HG02870 (cell line): Measurements from ENCODE around the gene KIAA2012.

Experiments
- ATAC-seq: cut with Tn5 transposase; IDR thresholded peaks from one replicate; pipeline ENCODE4 v1.9.1; 2021; ENCODE audit warnings: mild to moderate bottlenecking, moderate library complexity; ENCODE audit not compliant: unreplicated experiment

The KIAA2012 gene

DNA sequence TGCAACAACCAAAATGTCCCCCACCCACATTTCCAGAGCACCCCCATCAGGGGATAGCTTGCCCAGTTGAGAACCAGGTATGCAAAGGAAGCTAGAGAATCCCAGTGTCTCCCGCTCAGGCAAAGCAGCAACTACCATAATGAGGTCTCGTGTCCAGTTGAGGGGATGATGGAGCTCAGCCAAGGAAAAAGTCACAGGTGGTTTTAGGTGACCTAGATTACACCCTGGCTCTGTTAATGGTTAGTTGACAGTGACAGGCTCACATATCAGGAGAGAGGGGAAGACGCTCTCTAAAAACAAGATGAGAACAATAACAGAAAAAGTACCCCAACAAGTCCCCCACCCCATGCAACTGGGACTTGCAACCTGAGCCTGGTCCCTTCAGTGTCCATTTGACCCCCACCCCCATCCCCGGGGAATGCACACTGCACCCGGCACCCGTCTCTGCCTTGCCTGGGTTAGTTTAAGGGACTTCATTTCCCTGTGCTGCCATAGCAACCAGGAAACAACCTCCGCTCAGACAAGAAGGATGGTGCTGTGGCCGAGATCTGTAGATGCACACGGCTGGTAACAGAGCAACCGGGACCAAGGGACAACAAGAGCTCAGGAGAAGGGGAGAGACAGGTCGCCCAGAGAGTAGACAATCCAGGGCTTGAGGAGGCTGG is at the start of gene KIAA2012:
Gene KIAA2012 (plus strand): TSS at position 519 of the 665 bp plus-strand sequence. CDS start 373 bp downstream, outside the sequence.
- no peak for ATAC-seq

DNA sequence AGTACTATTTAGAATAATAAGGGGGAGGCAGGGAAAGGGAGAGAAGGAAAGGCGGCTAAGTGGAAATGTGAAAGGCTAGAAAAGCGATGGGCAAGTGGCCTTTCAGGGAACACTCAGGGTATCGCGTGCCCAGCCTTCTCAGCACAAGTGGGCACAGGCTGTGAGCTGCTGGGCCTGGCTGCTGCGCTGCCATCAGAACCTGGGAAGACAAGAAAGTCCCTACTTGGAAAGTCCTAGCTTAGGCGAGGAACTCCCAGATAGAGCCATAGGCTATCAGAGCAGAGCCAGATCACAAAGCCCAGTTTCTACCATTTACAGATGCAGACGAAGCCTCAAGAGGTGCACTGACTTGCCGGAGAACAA is 49.2 kb upstream of the KIAA2012 start:
- ATAC-seq, result no peak

DNA sequence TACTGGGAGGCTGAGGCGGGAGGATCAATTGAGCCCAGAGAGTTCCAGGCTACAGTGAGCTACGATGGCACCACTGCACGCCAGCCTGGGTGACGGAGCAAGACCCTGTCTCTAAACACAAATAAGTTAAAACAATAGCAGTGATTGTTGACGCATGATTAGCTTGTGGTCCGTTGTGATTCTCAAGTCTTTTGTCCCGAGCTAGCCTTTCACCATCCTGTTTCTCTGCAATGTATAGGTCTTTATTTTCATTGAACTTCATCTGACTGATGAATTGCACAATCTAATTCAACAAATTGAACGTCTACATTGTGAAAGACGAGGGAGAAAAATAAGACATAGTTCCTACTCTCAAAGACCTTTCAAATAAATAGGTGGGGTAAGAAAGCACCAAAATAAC is 48.2 kb upstream of the KIAA2012 start:
- ATAC-seq, result no peak

DNA sequence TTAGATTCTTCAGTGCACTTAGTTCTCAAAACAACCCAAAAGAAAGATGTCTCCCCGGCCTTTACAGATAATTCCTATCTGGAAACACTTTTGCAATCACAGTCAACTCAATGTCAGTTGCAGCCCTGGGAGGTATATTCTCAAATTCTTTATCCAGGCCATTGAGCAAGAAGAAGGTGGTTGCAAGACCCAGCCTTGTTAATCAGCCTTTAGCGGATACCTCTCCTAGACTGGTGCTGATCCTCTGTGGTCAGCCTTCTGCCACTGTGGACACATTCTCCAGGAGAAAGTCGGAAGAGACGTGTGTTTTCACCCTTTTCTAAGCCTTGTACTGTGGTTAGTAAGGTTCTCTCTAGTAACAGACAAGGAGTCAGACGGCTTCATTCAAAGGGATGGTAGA is 47.2 kb upstream of the KIAA2012 start:
- no peak for ATAC-seq

DNA sequence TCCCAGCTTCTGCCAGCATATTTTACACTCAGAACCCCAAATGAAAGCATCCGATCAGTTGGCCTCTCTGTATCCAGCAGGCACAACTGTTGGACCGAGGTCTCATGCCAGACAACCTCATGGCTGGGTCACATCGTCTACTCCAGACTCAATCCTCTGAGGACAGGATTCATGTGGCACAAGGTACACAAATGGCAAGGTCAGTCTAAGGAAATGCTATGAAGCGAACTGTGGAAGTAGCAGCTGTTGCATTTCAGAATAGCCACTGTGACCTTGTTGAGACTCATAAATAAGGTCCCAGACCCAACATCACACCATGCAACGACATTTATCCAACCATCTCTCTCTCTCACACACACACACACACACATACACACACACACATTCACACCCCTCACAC is 46.5 kb upstream of the KIAA2012 start:
- ATAC-seq, result no peak

DNA sequence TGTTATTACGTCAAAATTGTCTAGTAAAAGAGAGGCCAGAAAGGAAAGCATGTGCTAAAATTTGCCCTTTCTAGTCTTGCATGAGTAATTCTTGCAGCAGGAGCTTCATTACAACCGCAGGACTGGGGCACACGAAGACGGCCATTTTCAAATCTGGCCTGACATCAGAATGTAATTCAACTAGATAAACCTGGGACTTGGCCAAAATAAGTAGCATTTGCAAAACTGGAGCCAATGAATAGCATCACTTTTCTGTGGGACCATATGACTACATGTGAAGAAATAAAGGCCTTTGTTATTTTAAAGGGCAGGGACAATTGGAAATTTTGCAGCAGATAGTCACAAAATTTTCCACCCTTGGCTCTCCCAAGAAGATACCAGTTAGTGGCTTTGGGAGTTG is 42.4 kb upstream of the KIAA2012 start:
- ATAC-seq, result no peak

DNA sequence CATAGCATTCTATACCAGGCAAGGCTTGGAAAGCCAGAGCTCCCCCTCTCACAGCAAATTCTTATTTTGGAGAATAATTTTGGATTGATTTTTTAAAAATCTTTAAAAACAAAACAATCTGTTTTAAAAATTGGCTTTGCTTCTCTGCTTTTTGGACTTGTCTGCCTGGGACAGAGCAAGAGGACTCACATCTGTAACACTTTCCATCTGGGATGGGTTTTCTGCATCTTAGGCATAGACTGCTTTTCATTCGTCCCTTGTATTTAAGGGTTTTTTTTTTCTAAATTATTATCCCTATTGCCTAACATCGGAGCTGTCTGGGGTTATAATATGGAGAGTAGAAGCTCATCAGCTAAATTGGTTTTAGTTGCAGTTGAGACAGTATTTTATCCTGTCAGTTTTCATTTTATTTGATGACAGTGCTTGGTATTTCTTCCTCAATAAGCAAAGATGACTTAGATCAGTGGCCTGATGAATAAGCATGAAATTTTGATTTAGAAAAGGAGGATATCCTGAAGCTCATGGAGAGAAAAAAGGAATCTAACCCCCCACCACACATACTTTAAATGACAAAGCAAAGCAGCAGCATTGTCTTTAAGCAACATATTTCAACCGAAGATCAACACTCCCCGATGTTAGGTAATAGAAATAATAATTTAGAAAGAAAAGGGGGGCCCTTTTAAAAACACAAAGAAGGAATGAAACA is 41.7 kb upstream of the KIAA2012 start:
- ATAC-seq, result no peak

DNA sequence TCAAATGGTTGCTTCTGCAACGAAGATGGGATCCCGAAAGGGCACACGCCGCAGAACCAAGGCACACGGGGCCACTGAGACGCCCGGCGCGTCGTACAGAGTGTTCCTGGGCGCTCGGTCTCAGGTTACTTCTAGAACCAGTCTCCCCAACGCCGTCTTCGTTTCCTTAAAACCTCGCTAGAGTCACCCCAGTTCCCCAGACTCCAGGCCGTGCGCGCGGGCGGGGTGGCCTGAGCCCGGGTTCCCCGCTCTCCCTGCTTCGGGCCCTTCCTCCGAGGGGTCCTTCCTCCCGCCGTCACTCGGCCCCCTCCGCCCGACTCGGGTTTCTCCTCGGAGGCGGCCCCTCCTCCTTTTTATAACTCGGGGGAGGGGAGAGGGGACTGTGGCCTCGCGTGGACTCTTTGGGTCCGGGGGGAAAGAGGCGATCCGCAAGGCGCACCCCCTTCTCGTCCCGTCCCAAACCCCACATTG is 40.2 kb upstream of the KIAA2012 start:
- no peak for ATAC-seq

DNA sequence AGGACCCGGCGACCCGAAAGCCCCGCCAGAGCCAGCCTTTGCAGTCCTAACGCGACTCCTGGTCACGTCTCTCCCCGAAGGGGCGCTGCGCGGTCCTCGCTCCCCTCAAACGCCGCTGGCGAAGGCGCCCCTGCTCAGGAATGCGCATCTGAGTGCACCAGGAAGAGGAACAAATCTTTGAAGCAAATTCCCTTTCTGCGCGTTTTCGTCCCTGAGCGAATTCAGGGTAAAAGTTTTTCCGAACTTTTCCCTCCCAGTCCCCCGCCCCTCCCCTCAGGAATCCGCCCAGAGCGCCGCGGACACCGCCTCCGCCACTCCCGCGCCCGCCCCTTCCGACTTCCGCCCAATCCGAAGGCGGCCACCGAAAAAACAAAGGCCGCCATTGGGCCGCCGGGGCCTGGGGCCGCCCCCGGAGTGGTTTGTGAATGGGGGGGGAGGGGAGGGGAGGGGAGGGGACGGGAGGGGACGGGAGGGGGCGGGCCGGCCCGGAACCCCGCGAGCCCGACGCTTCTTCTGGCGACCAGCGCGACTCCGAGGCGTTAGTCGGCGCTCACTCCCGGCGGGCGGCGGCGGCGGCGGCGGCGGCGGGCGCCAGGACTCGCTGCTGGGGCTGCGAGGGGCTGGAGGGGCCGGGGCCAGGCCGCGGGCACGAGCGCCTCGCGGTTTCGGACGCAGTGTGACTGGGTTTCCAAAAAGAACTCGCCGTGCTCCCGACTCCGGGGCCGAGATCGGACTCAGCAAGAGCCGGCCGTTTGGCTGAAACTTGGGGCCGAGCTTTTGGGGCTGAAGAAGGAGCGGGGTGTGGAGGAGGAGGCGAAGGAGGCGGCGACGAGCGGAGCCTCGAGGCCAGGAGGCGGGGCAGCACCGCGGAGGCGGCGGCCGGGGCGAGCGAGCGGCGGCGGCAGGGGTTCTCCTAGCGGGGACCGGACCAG is 39.5 kb upstream of the KIAA2012 start, which contains the start of gene FZD7:
Gene FZD7 (plus strand): TSS at position 539 of the 932 bp plus-strand sequence. CDS start 793 bp downstream, outside the sequence.
- ATAC-seq, result peak; percentile 79

DNA sequence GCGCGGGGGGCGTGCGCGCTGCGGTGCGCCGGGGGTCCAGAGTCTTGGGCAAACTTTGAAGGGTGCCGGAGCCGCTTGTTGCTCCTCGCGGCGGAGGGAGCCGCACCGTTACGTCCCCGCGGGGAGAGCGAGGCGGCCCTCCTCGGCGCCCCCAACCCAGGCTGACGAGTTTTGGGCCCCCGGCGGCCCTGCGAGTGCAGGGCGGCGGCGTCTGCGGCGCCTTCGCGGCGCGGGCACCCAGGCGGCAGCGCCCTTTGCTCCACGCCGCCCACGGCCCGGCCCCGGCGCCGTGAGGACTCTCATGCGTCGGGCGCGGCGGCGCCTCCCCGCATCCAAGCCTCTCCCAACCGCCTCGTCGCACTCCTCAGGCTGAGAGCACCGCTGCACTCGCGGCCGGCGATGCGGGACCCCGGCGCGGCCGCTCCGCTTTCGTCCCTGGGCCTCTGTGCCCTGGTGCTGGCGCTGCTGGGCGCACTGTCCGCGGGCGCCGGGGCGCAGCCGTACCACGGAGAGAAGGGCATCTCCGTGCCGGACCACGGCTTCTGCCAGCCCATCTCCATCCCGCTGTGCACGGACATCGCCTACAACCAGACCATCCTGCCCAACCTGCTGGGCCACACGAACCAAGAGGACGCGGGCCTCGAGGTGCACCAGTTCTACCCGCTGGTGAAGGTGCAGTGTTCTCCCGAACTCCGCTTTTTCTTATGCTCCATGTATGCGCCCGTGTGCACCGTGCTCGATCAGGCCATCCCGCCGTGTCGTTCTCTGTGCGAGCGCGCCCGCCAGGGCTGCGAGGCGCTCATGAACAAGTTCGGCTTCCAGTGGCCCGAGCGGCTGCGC is 38.6 kb upstream of the KIAA2012 start:
- ATAC-seq, result no peak

DNA sequence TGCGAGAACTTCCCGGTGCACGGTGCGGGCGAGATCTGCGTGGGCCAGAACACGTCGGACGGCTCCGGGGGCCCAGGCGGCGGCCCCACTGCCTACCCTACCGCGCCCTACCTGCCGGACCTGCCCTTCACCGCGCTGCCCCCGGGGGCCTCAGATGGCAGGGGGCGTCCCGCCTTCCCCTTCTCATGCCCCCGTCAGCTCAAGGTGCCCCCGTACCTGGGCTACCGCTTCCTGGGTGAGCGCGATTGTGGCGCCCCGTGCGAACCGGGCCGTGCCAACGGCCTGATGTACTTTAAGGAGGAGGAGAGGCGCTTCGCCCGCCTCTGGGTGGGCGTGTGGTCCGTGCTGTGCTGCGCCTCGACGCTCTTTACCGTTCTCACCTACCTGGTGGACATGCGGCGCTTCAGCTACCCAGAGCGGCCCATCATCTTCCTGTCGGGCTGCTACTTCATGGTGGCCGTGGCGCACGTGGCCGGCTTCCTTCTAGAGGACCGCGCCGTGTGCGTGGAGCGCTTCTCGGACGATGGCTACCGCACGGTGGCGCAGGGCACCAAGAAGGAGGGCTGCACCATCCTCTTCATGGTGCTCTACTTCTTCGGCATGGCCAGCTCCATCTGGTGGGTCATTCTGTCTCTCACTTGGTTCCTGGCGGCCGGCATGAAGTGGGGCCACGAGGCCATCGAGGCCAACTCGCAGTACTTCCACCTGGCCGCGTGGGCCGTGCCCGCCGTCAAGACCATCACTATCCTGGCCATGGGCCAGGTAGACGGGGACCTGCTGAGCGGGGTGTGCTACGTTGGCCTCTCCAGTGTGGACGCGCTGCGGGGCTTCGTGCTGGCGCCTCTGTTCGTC is 37.7 kb upstream of the KIAA2012 start:
- no peak for ATAC-seq

GRCh38 chr2:202035941-202036372 is 37.1 kb upstream of the KIAA2012 start:
- no peak for ATAC-seq

DNA sequence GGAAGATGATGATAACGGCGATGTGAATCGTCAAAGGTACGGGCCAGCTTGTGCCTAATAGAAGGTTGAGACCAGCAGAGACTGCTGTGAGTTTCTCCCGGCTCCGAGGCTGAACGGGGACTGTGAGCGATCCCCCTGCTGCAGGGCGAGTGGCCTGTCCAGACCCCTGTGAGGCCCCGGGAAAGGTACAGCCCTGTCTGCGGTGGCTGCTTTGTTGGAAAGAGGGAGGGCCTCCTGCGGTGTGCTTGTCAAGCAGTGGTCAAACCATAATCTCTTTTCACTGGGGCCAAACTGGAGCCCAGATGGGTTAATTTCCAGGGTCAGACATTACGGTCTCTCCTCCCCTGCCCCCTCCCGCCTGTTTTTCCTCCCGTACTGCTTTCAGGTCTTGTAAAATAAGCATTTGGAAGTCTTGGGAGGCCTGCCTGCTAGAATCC is 36.4 kb upstream of the KIAA2012 start:
- ATAC-seq, result no peak

GRCh38 chr2:202037086-202037485 is 36.0 kb upstream of the KIAA2012 start:
- no peak for ATAC-seq

DNA sequence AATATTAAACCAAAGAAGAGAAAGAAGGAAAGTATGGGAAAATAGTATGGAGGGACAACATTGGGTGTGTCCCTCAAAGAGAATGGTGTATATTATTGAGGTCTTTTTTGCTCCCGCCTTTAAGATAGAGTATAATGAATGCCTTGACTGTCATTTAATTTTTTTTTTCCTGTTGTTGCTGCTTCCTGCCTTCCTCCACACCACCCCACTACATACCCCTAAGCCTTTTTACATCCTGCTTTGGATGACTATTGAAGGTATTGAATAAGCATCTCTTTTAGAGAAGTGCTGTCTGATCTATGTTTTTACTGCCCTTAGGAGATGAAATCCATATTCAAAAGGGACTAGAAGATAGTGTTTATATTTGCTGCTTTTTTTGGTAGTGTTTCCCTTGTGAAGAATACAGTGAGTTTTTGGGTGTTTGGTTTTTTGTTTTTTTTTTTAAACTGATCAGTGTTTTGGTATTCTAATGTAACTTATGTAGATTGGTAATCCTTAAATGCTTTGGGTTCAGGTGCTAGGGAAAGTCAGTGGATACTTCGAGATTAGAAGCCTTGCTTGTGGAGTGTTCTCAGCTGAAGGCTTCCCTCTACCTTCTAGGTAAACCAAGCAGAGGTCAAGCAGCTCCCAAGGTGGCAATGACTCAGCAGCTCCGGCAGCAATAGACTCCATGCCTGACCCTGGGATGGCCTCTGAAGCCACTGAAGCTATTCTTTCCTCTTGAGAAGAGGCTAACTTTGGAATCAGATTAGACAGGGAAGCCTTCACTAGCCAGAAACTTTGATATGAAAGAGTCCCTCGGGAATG is 34.4 kb upstream of the KIAA2012 start:
- ATAC-seq, result no peak

DNA sequence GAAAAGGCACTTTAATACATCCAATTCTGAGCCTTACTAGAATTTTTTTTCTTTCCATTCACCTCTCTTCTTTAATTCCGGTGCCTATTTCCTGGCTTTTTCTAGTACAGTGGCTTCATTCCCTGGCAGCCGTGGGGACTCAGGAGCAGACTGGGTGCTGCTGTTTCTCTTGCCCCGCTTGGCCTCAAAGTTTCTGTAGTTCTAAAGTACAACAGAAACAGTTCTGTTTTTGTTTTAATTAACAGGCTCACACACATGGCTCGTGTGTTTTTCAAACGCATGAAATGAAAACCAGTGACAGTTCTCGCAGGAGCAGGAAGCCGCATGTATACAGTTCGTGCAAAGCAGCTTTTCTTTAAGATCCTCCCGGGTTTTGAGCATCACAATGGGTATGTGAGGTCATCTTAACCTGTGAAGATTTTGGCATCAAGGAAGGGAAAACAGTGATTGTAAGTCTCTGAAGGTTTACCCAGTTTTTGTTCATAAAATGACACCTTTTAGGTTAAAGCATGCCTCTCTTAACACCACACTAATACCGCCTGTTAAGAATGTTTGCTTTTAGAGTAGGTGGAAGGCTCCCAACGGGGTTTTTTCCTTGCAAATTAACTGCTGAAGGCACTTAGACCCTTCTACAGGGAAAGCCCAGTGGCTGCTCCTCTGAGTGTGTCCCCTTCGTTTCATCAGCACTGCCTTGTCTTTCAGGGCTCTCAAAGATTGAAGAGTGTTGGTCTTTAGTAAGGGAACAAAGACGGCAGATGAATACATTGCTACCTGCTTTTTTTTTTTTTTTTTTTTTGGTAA is 33.6 kb upstream of the KIAA2012 start:
- no peak for ATAC-seq

DNA sequence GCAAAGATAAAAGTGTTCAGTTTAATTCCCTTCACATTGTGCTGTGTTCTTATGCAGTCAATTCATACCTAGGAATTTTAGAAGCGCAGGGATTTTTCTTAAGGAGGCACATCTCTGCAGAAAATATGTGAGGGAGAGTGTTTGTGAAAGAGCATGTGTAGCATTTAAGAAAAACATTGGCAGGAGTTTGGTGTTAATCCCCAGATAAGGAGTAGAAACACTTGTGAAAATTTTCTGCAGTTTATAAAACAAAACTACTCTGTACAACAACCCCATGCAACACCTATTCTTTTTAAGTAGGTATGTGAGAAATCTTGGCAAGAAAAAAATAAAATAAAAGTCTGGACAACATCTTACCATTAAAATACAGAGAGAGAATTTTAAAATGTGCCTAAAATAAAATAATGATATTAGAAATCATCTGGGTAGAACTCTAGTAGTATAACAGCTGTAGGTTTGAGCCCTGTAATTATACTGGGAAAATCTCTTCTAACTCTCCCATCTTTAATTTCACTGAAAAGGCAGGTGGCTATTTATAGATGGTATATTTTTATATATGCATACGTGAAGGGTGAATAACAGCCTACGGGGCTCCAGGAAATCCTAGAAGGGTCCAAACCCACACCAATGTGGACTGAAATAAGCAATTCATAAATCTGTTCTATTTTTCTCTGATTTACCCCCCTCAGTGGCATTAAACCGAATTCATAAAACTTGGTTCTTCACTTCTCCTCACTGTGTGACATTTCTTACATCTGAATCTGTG is 32.8 kb upstream of the KIAA2012 start:
- no peak for ATAC-seq
